Embryonic facial prominence (tissue), 1 donor: ENCODE results near the gene BICC1.

Source experiments
- DNase-seq: peaks from one replicate; pipeline ENCODE4 v3.0.0-alpha.2; 2016; ENCODE audit errors: extremely low spot score

The BICC1 gene, protein sequence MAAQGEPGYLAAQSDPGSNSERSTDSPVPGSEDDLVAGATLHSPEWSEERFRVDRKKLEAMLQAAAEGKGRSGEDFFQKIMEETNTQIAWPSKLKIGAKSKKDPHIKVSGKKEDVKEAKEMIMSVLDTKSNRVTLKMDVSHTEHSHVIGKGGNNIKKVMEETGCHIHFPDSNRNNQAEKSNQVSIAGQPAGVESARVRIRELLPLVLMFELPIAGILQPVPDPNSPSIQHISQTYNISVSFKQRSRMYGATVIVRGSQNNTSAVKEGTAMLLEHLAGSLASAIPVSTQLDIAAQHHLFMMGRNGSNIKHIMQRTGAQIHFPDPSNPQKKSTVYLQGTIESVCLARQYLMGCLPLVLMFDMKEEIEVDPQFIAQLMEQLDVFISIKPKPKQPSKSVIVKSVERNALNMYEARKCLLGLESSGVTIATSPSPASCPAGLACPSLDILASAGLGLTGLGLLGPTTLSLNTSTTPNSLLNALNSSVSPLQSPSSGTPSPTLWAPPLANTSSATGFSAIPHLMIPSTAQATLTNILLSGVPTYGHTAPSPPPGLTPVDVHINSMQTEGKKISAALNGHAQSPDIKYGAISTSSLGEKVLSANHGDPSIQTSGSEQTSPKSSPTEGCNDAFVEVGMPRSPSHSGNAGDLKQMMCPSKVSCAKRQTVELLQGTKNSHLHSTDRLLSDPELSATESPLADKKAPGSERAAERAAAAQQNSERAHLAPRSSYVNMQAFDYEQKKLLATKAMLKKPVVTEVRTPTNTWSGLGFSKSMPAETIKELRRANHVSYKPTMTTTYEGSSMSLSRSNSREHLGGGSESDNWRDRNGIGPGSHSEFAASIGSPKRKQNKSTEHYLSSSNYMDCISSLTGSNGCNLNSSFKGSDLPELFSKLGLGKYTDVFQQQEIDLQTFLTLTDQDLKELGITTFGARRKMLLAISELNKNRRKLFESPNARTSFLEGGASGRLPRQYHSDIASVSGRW

DNA sequence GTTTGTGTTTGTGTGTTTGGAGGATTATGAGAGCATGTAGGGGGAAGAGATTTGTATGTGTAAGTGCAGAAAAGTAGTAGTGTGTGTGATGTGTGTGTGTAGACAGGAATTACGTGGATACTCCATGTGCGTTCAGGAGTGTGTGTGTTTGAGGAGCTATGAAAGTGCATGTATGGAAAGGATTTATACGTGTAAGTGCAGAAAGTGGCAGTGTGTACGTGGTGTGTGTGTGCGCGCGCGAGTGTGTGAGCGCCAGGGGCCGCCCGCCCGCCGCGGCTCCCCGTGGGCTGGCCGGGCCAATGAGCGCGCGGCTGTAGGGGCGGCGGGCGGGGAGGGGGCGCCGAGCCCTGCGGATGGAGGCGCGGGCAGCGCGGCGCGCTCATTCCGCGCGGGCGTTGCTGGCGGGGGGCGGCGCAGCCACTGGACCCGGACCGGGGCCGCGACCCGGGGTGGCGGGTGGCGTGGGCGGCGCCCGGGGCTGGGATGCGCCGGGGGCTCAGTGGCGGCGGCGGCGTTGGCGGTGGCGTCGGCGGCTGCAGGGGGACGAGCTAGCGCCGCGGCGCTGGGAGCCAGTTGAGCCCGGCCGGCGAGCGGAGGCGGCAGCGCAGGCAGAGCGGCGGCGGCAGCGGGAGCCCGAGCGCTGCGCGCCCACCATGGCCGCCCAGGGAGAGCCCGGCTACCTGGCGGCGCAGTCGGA is at the start of gene BICC1:
BICC1 (plus strand) TSS at position 382 of the 697 bp plus-strand sequence; CDS start at position 654, 272 bp downstream.
- DNase-seq, result no peak

DNA sequence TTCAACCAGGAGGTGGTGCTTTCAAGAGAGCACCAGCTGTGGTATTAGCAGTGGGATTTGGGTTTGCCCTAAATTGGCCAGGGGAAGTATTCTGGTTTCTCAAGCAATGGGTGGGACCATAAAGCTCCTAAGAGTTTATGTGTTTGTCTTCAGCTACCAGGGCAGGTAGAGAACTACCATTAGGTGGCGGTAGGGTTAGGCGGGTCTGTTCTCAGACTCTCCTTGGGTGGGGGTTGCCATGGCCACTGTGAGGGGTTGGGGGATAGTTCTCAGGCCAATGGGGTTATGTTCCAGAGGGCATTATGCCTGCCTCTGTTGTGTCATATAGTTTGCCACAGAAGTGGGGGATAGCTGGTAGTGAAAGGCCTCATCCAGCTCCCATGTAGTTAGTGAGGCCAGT is 47.7 kb upstream of the BICC1 start:
- no peak for DNase-seq

DNA sequence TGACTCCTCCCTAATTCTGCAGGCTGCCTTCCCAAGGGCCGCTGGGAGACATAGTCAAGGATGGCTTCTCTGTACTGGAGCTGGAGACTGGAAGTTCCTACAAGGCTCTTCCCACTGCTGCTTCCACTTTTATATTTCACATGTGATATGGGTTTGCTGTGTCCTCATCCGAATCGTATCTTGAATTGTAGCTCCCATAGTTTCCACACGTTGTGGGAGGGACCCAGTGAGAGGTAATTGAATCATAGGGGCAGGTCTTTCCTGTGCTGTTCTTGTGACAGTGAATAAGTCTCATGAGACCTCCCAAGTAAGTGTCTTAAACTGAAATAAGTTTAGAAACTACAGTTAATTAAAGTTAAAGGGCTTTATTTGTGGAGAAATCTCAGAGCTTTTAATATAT is 47.0 kb upstream of the BICC1 start:
- DNase-seq, result no peak

DNA sequence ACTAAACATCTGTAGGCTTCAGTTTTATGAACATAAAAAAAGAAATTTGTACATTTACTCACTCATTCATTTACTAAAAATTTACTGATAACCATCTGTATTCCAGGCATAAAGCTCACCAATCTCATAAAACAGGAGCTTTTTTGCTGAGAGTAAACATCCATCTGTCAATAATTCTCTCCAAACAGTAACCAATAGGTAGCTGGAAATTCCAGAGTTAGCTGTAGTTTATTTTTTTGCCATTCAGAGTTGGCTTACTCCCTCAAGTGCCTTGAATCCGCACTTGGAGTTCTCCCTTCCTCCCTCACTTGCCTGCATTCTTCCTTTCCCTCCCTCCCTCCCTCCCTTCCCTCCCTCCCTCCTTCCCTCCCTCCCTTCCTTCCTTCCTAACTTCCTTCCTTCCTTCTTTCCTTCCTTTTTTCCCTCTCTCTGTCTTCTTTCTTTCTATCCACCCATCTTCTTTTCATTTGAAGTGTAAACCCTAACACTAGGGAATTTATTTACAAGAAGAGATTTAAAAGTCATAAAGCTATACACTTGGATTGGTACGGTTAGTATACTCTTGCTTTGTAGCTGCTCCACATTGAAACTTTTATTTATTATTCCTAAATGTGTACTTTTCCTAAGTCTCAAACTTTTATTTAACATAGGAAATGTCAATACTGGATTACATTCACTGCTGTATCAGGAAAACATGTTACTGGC is 44.6 kb upstream of the BICC1 start:
- no peak for DNase-seq

DNA sequence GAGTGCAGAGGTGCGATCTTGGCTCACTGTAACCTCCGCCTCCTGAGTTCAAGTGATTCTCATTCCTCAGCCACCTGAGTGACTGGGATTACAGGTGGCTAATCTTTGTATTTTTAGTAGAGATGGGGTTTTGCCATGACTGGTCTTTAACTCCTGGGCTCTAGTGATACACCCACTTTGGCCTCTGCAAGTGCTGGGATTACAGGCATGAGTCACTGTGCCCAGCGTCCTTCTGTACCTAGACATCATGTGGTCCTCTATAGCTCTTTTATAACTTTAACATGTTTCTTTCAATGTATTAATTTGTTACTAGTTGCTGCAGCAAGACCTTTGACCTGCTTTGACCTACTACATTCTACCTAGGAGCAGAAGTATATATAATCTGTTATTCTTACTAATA is 38.7 kb upstream of the BICC1 start:
- DNase-seq, result no peak

DNA sequence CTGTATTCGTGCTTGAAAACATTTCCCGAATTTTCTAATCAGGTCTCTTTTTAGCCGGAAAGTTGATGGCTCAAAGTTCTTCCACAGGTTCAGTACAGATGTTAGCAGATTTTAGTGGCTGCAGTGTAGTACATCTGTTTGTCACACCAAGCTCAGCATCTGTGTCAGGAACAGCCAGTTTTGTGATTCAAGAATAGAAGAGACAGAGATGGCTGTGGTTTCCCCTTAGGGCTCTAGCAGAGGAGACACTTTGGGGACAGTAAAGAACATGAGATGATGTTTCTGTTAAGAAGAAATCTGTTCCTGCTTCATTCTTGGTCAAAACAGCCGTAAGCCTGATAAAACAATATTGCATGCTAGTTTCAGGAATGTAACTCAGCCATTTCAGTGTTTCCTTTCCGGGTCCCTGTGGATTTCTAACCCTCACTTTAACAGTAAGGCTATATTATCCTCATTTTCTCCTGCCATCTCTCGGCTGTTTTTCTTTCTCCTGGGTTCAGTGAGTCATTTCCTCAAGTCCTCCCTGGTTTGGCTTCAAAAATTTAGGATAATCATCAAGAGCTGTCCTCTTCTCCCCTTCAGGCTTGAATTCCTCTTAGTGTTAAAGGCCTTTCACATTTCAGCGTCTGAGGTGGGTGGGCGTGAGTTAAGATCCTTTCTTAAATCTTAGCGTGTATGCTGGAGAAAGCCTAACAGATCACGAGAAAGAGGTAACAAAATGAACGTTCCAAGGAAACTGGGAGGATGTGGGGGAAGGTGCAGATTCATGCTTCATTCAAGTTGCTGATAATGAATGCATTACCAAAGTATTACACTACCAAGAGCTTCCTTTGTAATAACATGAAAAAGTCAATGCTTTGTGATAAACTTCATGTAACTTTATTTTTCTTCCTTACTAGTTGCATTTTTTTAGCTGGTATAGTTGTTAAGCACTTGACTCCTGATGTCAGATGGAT is 37.1 kb upstream of the BICC1 start:
- DNase-seq, result no peak

DNA sequence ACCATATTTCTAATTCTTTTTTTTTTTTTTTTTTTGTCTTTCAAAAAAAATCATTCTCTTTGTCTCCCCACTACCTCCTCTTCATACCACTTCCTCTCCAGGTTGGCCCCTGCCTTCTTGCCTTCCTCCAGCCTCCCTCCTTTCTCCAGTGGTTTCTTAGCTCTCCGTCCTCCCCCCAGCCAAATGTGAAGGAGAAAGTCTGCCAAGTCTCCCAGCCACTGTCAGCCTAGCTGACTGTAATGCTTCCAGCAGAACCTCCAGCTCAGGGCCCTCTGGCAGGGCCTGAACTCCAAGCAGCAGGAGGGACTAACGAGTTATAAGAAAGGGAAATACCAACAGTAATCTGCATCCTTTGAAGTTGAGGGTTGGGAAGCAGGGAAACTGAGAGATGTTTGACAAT is 35.5 kb upstream of the BICC1 start:
- DNase-seq, result no peak

DNA sequence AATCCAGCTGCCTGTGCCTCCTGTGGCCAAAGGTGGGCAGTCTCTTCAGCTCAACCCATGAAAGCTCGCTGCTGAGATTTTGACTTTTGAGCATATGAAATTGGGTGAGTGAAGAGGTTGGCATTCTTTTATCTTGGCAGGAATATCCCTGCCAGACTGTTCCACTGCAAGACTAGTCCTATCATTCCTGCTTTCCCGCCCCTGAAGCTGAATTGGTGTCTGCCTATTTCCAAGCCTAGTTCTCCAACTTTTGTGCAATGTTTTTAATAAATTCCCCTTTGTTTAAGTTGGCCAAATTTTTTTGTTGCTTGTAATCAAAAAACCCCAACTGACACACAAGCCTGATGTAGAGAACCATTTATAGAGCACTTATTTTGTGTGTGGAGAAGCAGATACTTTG is 34.8 kb upstream of the BICC1 start:
- DNase-seq, result no peak

DNA sequence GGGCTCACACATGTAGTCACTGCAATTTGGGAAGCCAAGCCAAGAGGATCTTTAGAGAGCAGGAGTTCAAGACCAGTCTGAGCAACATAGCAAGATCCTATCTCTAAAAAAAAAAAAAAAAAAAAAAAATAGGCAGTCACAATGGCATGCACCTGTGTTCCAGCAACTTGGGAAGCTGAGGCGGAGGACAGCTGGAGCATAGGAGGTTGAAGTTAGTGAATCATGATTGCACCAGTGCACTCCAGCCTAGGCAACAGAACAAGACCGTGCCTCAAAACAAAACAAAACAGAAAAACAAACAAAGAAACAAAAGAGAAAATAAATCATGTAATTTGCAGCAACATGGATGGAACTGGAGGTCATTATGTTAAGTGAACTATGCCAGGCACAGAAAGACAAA is 33.6 kb upstream of the BICC1 start:
- DNase-seq, result no peak

DNA sequence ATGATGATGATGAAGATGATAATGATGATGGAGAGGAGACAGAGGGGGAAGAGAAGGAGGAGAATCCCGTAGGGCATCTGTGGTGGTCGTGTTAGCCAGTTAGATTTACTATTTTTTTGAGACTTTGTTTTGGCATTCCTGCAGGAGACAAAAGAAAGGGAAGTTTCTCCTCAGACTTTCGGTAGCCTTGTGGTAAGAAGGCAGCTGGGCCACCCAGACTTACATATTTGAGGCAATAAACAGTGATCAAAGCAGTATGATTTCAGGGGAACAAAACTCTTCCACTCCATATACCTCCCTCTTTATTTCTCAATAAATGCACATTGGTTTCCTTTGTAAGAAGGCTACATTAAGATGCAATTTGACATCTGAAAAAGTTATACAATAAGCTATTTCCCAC is 32.4 kb upstream of the BICC1 start:
- DNase-seq, result no peak

DNA sequence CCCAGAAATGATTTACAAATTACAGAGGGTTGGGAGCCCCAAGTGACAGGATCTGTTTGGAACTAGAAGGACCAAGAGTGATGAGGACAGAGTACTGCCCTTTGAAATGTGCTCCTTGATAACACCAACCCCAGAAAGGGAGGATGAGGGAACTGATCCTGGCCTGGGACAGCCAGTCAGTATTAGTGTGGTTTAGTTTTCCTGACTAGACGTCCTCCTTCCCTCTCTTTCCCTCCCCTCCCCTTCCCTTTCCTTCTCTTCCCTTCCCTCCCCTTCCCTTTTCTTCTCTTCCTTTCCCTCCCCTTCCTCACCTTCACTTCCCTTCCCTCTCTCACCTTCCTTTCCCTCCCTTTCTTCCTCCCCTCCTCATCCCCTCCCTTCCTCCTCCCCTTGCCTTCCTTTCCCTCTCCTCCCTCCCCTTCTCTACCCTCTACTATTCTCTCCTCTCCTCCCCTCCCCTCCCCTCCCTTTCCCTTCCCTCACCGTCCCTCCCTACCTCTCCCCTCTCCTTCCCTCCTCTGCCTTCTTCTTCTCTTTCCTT is 31.0 kb upstream of the BICC1 start:
- DNase-seq, result no peak

DNA sequence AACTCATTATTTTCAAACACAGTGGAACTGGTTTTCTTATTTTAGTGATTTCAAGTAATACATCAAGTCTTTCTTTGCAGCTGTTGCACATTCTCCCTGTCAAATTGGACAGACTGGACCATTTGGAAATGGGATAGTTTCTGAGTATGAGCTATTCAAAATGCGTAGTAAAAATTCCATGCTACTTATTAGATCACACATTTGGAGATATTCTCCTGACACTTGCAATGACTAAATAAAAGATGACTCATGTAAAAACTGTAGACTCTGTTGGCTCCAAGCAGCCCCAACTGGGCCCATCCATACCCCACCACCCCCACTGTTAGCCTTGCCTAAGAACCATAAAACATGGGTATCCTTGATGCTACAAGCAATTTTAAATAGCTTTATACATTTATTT is 25.9 kb upstream of the BICC1 start:
- DNase-seq, result no peak

DNA sequence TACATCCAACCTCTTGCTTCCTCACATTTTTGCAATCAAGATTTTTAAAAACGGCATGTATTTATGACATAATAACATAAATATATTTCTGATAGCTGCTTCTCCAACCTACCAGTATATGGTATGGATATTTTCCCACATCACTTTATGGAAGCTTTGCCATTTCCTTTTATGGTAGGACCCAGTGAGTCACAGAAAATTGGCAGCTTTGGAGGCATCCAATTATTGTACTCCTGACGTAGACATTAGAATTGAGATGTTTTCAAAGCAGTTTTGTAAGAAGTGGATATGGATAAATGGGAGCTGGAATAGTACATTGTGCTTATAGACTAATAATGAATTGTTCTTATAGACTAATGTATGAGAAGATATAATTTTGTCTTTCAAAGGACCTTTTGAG is 23.8 kb upstream of the BICC1 start:
- DNase-seq, result no peak

DNA sequence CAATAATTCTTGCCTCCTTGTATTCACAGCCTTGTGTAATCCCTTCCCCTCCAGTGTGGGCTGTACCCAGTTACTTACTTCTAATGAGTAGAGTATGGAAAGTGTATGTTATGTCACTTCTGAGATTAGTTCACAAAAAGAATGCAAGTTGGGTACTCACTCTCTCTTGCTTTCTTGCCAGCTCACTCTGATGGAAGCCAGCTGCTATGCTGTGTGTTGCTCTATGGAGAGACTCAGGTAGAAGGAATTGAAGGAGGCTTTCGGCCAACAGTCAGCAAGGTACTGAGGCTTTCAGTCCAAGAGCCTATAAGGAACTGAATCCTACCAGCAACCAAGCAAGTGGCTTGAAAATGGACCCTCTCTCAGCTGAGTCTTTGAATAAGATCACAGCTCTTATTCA is 9.7 kb upstream of the BICC1 start:
- DNase-seq, result no peak

DNA sequence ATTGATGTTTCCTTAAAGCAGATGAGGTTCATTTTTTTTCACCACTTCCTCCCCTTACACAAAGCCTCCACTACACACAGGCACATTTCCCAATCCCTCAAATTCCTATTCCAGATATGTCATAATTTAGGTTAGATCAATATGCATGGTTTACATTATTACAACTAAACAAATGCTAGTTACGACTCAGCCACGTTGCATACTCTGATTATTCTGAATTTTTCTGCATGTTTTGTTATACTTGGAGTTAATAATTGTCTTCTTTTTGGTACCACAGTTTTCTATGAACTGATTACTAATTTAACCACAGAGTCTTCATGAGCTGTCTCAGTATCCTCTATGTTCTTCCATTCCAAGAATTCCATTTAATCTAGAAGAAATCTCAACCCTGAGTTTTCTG is 4.4 kb upstream of the BICC1 start:
- DNase-seq, result no peak

DNA sequence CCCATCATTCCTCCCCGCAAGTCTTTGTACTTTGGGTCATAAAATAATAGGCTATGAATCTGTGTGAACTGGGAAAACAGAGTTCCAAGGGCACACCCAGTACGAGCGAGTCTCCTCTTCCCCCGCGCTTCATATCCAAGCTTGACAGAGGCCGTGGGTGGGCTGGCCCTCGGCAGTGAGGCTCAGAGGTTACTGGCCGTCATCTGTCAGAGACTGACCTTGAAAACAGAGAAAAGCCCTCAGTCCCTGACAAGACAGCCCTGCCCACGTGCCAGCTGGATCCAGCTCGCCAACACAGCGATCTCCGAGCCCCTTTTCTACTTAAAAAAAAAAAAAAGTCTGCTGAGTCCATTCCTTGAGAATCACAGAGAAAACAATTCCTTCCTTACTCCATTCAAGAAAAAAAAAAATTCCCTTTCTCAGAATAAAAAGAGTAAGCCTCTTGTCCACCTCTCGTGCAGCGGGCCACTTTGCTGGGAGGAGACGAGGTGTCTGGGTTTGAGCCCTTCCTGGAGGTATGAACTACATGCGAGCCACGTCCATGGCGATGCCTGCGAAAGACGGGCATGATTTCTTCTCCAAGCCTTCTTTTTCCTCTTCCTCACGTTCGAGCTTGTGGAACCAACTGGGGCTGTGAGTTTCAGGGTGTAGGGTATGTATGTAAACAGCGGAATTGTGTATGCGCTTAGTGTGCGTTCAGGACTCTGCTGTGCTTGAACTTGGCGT is 744 bp upstream of the BICC1 start:
- no peak for DNase-seq

DNA sequence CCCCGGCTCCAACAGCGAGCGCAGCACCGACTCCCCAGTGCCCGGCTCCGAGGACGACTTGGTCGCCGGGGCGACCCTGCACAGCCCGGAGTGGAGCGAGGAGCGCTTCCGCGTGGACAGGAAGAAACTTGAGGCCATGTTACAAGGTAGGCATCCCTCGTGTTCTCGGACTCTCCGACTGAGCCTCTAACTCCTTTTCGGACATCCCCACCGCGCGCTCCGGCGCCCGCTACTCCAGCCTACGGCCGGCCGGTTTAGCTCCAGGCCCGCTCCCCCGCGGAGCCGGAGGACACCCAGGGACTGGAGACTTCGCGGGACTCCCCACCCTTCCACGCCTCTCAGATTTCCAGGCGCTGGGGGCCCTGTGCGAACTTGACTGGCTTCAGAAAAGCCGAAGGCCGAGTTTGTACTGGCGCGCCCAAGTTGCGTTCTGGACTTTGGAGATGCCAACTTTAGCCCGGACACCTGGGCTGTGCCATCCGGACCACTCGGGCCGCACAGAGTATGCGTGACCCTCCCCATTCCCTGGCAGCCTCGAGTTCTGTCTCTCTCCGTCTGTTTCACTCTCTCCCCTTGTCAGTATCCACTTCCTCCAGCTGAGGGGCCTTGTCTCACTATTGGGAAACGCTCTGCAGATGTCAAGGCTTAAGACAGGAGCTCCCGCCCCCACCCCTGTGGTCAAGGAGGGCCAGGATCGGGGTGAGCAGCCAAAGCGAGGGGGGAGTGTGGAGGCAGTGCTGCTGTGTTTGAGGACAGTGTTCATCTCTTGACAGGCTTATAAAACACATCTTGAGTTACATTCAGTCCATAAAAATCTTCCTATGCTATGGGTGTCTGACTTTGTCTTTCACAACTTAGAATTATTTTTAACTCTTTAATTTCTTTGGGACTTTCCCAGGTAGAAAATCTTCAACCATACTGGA is 777 bp downstream of the BICC1 start:
- no peak for DNase-seq

DNA sequence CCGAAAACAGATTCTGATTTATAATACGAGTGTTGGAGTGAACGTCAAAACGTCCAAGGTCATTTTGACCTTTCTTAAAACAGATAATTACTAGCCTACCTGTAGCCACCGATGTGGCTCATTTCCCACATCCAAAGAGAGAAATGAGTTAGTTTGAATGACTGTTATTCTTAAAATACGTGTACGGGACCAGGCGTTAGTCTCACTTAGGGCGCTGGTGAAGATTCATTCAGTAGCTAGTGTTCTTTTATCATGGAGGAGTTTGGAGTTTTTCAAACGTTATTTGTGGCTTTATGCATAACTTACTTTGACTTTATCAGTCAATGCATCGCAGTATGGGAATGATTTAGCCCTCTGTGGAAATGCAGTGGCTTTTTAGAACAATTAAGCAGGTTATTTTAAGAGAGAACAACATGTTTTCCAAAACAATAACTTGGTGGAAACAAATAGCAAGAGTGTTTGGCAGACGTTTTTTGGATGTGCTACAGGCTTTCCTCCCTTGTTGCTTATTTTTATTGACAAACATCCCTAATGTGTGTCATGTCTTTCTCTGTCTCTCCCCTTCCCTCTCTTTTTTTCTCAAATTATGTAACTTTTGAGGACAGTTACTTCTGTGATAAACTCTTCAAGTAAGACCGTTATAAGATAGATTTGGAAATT is 1.6 kb downstream of the BICC1 start:
- no peak for DNase-seq
